ENCODE measurements around the gene MARCHF2. TPM values are rescaled to one million over a fixed set of nuclear protein-coding genes. Genes with fewer than 3 reads are reported as not detected.

Gene MARCHF2
- total RNA-seq, 2 donors from 2014 or later: 222 to 270 TPM

DNA sequence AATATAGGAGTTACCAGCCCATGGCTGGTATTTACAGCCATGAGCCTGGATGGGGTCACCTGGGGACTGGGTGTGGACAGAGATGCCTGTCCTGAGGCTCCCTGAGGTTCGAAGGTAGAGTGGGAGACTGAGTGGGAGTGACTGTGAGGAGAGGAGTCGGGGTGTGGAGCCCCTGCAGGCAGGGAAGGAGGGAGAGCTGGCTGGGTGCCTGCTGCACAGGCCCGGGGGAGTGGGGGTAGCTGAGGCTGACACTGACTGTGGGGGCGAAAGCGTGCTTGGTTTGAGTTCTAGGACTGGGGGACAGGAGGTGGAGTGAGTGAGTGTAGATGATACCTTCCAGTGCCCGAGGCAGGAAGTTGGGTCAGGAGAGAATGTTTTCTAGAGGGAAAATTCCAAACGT lies 15.8 kb upstream of the MARCHF2 start:
- Histone ChIP-seq H3K4me3 (no peak overlapping the region), H3K9me3 (no peaks in the 10 kb centered on the region), H3K36me3 (peaks cover 31% of the 10 kb centered on the region), H3K4me1 (peaks cover 0 to 64% of the 10 kb centered on the region in 2 donors), H3K27me3 (no peaks in the 10 kb centered on the region), H3K27ac (peak overlapping the region in 1 of 2 donors; percentile 9)
- TF ChIP-seq, protein P1, sequence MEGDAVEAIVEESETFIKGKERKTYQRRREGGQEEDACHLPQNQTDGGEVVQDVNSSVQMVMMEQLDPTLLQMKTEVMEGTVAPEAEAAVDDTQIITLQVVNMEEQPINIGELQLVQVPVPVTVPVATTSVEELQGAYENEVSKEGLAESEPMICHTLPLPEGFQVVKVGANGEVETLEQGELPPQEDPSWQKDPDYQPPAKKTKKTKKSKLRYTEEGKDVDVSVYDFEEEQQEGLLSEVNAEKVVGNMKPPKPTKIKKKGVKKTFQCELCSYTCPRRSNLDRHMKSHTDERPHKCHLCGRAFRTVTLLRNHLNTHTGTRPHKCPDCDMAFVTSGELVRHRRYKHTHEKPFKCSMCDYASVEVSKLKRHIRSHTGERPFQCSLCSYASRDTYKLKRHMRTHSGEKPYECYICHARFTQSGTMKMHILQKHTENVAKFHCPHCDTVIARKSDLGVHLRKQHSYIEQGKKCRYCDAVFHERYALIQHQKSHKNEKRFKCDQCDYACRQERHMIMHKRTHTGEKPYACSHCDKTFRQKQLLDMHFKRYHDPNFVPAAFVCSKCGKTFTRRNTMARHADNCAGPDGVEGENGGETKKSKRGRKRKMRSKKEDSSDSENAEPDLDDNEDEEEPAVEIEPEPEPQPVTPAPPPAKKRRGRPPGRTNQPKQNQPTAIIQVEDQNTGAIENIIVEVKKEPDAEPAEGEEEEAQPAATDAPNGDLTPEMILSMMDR (IDR thresholded peaks at IDR 0.05): no peak
- DNase-seq (ENCODE audit: low spot score): no peak

DNA sequence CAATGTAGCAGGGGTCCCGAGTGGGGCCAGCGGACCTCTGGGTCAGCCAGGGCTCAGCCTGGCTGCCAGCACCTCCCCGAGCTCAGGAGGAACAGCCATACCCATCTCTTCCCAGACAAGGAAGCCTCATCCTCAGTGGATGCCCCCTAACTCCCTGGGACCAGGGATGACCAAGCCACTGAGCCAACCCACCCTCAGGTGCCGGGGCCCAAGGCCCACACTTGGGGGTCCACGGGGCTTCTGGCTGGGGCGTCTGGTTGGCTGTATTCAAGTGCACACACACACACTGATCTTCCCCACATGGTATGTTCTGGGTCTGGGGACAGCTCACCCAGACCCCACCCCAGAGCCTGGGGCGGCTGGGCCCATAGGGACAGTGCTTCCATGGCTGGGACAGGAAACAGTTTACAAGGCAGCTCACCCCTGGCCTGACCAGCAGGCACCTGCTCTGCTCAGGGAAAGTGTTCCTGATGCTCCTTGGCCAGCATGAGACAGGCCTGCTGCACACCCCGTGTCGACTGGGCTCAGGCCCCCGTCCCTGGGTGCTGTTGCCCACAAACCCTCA lies 15.3 kb upstream of the MARCHF2 start:
- Histone ChIP-seq H3K4me1 (peaks cover 0 to 58% of the 10 kb centered on the region in 2 donors), H3K27ac (peak overlapping the region in 1 of 2 donors; percentile 9), H3K36me3 (peaks cover 36% of the 10 kb centered on the region), H3K27me3 (no peaks in the 10 kb centered on the region), H3K9me3 (no peaks in the 10 kb centered on the region), H3K4me3 (no peak overlapping the region)
- DNase-seq (ENCODE audit: low spot score): no peak
- TF ChIP-seq, protein P1 (IDR thresholded peaks at IDR 0.05): no peak

DNA sequence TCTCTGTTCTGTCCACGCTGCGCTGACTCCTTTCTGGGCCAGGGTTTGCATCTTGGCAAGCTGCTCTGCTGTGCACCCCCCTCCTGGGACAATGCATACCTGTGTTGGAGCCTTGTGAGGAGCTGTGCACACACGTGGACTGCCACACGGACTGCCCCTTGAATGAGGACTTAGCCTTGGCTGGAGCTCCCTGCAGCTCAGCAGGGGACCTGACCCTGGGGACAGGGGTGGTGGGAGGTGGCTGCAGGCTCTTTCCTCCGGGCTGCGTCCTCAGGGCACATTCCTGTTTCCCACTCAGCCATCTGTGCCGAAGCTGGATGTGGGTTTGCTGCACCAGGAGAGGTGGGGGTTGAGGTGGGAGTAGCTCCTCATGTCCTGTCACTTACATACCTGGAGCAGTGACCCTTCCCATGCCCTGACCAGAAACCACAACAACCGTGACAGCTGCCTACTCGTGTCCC lies 14.8 kb upstream of the MARCHF2 start:
- Histone ChIP-seq H3K4me1 (peaks cover 0 to 53% of the 10 kb centered on the region in 2 donors), H3K4me3 (no peak overlapping the region), H3K27ac (no peak overlapping the region), H3K27me3 (no peaks in the 10 kb centered on the region), H3K9me3 (no peaks in the 10 kb centered on the region), H3K36me3 (peaks cover 41% of the 10 kb centered on the region)
- TF ChIP-seq, protein P1 (IDR thresholded peaks at IDR 0.05): no peak
- DNase-seq (ENCODE audit: low spot score): no peak

DNA sequence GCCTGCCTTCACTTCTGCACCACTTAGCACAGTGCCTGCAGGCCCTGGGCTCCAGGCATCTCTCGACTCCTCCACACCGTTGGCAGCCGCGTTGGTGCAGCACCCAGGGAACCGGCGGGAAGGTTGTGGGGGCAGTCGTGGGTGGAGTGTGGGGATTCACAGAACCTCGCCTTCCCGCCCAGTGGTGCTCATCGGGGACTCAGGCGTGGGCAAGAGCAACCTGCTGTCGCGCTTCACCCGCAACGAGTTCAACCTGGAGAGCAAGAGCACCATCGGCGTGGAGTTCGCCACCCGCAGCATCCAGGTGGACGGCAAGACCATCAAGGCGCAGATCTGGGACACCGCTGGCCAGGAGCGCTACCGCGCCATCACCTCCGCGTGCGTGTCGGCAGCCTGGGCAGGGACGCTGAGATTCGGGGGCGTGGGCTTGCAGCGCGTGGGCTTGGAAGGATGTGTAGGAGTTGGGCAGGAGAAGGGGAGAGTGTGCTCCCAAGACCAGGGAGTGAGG lies 13.4 kb upstream of the MARCHF2 start:
- H3K4me3 ChIP-seq: no peak overlapping the region
- no peaks in the 10 kb centered on the region for H3K9me3 ChIP-seq
- no peak overlapping the region for H3K27ac ChIP-seq
- H3K36me3 ChIP-seq: peaks cover 52% of the 10 kb centered on the region
- peaks cover 0 to 43% of the 10 kb centered on the region in 2 donors for H3K4me1 ChIP-seq
- H3K27me3 ChIP-seq: no peaks in the 10 kb centered on the region
- no peak for DNase-seq (ENCODE audit: low spot score)
- TF ChIP-seq, protein P1 (IDR thresholded peaks at IDR 0.05): no peak

DNA sequence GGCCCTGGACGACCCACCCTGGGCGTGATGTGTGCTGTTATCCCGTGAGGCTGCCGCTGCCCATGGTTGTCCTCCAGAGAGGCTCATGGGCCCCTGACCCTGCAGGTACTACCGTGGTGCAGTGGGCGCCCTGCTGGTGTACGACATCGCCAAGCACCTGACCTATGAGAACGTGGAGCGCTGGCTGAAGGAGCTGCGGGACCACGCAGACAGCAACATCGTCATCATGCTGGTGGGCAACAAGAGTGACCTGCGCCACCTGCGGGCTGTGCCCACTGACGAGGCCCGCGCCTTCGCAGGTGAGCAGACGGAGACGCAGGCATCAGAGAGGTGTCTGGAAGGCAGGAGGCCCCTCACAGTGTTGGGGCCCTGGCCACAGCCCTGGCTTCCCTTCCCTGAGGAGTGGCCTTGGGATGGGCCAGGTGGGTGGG lies 11.1 kb upstream of the MARCHF2 start:
- Histone ChIP-seq H3K27ac (no peak overlapping the region), H3K4me3 (no peak overlapping the region), H3K9me3 (no peaks in the 10 kb centered on the region), H3K27me3 (no peaks in the 10 kb centered on the region), H3K4me1 (peaks cover 0 to 26% of the 10 kb centered on the region in 2 donors), H3K36me3 (peaks cover 57% of the 10 kb centered on the region)
- TF ChIP-seq, protein P1 (IDR thresholded peaks at IDR 0.05): no peak
- DNase-seq (ENCODE audit: low spot score): no peak

Measured in right atrium auricular region (tissue), 2 donors.